Muscle of back (tissue), 13 donors: ENCODE measurements around the gene OR8I2. TPM values are rescaled to one million over a fixed set of nuclear protein-coding genes. Genes with fewer than 3 reads are reported as not detected.
"Not testable (repeated sequence)": the region's sequence is repeated elsewhere in the genome, so short reads cannot be mapped to it uniquely, and the experiment has no call there.

Source experiments
- DNase-seq, 3 donors: peaks; one replicate each; pipeline versions ENCODE4 v3.0.0 to v3.0.0-alpha.2; 2013
- long read RNA-seq, 9 donors: transcript quantifications; one replicate each; lab custom pipeline, GENCODE V29; 2026
- polyA plus RNA-seq, 10 donors: library from polyadenylated mRNA; unstranded; fragments of 120-200 nt; gene quantifications; one replicate each; pipeline ENCODE4 v1.2.1, GENCODE V29; 2013; ENCODE audit not compliant: insufficient read length in 10 of 10

Gene OR8I2
- not detected for polyA plus RNA-seq
- long read RNA-seq, donor 1 = 0 reads
- long read RNA-seq, donor 2 = 0 reads
- long read RNA-seq, donor 3 = 0 reads
- long read RNA-seq, donor 4 = 0 reads
- long read RNA-seq, donor 5 = 0 reads
- long read RNA-seq, donor 6 = 0 reads
- long read RNA-seq, donor 7 = 0 reads
- long read RNA-seq, donor 8 = 0 reads
- long read RNA-seq, donor 9 = 0 reads

DNA sequence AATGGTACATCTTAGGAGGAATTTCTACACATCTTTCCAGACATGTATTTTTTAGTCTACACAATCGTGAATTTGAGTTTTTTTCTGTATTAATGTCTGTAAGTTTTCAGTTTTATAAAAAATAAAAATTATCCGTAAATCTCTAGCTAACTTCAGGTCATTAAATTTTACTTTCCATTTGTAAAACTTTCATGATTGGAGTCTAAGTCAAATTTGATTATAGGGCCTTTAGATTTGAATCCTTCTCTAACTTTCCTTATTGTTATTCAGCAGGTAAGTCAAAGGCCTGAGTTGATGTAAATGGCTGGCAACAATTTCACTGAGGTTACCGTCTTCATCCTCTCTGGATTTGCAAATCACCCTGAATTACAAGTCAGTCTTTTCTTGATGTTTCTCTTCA, at the start of gene OR8I2:
OR8I2 (plus strand) TSS at position 301 of the 400 bp plus-strand sequence; CDS start at position 301, 0 bp downstream.
- DNase-seq = no peak

DNA sequence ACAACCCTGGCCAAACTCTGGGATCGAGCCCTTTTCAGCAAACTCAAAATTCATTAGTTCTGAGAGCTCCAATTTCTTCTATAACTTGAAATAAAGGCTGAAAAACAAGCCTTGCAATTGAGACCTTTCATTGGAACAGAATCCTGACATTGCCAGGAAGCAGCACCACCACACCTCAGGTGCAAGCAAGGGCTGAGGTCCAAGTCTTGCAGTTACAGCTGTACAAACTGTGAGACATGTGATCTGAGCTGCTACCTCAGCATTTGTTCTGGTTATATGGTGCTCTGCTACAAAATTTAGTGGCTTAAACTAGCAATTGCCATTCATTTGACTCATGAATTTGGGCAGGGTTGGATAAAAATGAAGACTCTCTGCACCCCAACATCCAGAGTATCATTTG, 47.6 kb upstream of the OR8I2 start:
- DNase-seq = no peak

DNA sequence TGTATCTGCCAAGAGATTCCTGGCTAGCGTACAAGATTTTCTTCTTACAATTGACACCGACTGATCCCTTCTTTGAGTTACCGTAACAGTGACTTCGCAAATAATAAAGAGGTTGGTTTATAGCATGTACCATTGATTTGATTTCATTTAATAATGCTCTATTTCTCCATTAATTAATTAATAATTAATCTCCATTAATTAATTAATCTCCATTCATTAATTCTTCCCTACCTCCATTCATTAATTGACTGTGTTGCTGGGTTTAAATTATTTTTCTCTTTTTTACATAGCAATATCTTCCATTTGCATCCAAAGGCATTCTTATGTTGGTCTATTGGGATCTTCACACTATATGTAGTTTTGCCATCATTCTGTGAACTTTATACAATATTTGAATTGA, 44.6 kb upstream of the OR8I2 start:
- no peak for DNase-seq

DNA sequence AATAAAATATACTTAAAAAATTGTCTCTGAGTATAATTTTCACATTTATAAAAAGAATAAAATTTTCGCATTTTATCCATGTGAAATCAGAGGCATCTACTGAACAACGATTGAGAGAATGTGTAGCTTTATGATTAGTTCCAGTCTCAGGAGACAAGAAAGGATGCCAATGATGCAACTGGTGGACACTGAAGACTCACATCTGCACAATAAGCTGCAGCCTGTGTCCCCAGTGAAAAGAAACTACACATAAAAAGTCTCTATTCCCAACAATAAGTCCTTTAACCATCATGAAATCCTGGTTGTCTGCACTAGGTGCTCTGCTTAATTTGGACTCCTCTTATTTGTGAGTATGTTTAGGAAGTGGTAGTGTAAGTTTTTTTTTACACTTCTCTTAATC, 43.6 kb upstream of the OR8I2 start:
- no peak for DNase-seq

DNA sequence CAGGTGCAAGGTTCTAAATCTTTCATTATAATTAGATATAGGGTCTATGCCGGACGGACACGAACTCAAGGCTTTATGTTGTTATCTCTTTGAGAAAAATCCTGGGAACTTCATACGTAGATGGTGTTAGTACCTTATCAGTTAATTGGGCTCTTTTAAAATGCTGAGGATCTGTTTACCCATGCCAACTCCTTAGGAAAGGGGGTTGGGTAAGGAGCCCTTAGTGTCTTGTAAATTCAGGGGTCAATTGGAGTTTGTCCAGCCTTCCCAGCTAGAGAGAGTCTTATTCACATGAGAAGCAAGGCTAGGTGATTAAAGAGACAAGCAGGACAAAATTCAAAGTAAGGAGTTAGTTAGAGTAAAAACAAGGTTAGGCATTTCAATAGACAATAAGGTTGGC, 36.7 kb upstream of the OR8I2 start:
- not testable (repeated sequence) for DNase-seq

DNA sequence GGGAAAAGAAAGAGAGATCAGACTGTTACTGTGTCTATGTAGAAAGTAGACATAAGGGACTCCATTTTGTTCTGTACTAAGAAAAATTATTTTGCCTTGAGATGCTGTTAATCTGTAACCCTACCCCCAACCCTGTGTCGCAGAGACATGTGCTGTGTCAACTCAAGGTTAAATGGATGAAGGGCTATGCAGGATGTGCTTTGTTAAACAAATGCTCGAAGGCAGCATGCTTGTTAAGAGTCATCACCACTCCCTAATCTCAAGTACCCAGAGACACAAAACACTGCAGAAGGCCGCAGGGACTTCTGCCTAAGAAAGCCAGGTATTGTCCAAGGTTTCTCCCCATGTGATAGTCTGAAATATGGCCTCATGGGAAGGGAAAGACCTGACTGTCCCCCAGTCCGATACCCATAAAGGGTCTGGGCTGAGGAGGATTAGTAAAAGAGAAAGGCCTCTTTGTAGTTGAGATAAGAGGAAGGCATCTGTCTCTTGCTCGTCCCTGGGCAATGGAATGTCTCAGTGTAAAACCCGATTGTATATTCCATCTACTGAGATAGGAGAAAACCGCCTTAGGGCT, 35.4 kb upstream of the OR8I2 start:
- DNase-seq = not testable (repeated sequence)

DNA sequence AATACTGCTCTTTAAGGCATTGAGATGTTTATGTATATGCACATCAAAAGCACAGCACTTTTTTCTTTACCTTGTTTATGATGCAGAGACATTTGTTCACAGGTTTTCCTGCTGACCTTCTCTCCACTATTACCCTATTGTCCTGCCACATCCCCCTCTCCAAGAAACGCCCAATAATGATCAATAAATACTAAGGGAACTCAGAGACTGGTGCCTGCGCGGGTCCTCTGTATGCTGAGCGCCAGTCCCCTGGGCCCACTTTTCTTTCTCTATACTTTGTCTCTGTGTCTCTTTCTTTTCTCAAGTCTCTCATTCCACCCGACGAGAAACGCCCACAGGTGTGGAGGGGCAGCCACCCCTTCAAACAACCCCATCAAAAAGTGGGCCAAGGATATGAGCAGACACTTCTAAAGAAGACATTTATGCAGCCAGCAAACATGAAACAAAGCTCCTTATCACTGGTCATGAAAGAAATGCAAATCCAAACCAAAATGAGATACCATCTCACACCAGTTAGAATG, 34.8 kb upstream of the OR8I2 start:
- not testable (repeated sequence) for DNase-seq

DNA sequence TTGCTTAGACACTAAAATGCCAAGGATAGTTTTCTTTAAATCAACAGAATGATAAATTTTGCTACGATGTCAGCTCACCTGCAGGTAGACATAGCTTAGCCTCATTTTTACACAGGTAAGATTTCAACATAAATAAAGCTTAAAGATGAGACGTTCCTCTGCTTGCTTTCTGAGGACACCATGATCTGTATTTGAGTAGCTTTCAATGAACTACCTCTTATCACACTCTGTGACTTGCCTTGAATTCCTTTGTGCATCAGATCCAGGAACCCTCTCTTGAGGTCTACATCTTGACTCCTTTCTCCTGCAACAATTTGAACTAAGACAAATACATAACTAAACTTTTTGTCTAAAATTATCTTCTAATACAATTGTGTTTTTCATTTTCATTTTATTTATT, 26.1 kb upstream of the OR8I2 start:
- no peak for DNase-seq

DNA sequence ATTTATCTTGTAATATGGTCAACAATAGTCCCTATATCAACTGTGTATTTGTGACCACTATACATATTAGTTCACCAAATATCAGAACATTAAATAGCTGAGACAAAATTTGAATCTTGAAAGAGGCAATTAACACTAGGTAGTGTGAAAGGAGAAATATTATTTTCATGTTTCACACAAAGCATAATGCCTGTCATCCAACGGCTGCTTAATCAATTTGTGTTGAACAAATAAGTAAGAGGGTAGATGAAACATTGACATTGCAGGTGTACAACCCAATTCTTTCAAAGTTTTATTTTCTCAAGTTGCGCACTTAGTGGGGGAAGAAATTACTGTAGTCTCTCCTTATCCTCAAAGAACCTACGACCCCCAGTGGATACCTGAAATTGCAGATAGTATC, 3.4 kb upstream of the OR8I2 start:
- no peak for DNase-seq

DNA sequence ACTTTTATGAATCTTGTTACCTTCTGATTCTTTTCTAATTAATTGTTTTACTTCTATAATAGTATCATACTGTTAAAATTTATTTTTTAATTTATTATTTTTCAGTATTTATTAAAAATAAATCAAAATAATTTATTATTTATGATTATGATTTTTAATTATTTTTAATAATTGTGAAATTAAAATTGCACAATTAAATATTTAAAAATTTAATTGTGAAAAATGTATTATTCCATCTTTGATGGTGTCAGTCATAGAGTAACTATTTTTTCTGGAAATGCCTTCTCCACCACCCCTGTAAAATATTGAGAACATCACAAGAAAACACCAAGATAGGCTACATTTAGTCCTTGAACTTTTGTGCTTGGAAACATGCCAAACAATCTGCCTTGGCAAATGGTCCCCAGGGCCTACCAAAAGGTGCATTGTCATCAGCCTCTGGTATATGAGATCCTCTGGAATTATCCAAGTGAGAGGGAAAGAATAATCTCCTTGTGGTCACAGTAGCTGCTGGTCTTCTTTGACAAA, 10.2 kb downstream of the OR8I2 start, which contains the start of gene OR8H2:
OR8H2 (plus strand) TSS at position 478 of the 528 bp plus-strand sequence. CDS start 1,356 bp downstream, outside the sequence.
- DNase-seq = no peak

DNA sequence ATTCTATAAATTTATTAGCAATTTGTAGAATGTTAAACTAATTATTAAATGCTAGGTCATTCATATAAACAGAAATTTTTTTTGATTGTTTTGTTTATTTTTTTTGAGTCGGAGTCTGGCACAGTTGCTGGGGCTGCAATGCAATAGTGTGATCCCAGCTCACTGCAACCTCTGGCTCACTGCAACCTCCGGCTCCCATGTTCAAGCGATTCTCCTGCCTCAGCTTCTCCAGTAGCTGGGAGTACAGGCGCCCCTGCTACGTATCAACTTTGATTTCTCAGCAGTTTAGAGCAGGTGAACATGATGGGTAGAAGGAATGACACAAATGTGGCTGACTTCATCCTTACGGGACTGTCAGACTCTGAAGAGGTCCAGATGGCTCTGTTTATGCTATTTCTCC, 29.0 kb downstream of the OR8I2 start, which contains the start of gene OR8H3:
OR8H3 (plus strand) TSS at position 301 of the 400 bp plus-strand sequence; CDS start at position 301, 0 bp downstream.
- DNase-seq = no peak

DNA sequence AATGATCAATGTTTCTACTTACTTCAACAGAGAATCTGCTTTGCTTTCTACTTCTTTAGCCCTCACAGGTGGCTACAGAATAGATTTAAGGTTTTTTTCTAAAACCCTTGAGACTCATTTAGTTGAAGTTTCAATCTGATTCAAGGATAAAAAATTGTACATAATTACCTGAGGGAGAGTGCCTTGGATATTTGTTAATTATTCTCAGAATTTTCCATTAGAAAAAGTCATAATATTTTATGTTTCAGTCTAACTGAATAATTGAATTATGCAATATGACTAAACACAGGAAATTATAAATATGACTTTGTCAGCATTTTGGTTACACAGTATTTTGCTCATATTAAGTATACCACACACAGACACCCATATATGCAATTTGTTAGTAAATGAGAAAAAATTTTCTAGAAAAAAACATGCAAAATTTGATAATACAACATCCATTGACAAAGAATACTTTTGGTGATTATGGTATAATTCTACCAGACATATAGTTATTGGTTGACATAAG, 47.1 kb downstream of the OR8I2 start, which contains the start of gene OR8J3:
OR8J3 (minus strand) TSS at position 51 of the 511 bp plus-strand sequence. CDS start 2,483 bp downstream, outside the sequence.
- no peak for DNase-seq

DNA sequence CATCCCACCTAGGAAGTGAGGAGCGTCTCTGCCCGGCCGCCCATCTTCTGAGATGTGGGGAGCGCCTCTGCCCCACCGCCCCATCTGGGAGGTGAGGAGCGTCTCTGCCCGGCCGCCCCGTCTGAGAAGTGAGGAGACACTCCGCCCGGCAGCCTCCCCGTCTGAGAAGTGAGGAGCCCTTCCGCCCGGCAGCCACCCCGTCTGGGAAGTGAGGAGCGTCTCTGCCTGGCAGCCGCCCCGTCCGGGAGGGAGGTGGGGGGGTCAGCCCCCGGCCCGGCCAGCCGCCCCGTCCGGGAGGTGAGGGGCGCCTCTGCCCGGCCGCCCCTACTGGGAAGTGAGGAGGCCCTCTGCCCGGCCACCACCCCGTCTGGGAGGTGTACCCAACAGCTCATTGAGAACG, 50.6 kb downstream of the OR8I2 start:
- not testable (repeated sequence) for DNase-seq

Other genes with a start within 250 kb of the OR8I2 start
- gene TRIM51, start 210.0 kb upstream of the OR8I2 start, polyA plus RNA-seq = not detected
- not detected for gene OR5W2, start 178.7 kb upstream of the OR8I2 start, polyA plus RNA-seq
- not detected for gene OR5I1, start 156.9 kb upstream of the OR8I2 start, polyA plus RNA-seq
- not detected for gene OR10AG1, start 123.4 kb upstream of the OR8I2 start, polyA plus RNA-seq
- not detected for gene OR5F1, start 98.7 kb upstream of the OR8I2 start, polyA plus RNA-seq
- under 1 TPM in 5 of 10 donors, not detected in 5; 0.03 to 0.05 (median 0.03) TPM for gene OR5AS1, start 65.7 kb upstream of the OR8I2 start, polyA plus RNA-seq
- under 1 TPM in 3 of 10 donors, not detected in 7; 0.05 to 0.07 (median 0.05) TPM for gene OR8H2, start 10.4 kb downstream of the OR8I2 start, polyA plus RNA-seq
- not detected for gene OR8H3, start 29.1 kb downstream of the OR8I2 start, polyA plus RNA-seq
- gene OR8J3, start 46.9 kb downstream of the OR8I2 start, polyA plus RNA-seq = not detected
- gene OR8K5, start 67.0 kb downstream of the OR8I2 start, polyA plus RNA-seq = not detected
- not detected for gene OR5J2, start 83.3 kb downstream of the OR8I2 start, polyA plus RNA-seq
- not detected for gene OR5T2, start 140.9 kb downstream of the OR8I2 start, polyA plus RNA-seq
- not detected for gene OR5T3, start 158.9 kb downstream of the OR8I2 start, polyA plus RNA-seq
- not detected for gene OR5T1, start 180.8 kb downstream of the OR8I2 start, polyA plus RNA-seq
- not detected for gene OR8H1, start 198.9 kb downstream of the OR8I2 start, polyA plus RNA-seq
- gene OR8K3, start 221.8 kb downstream of the OR8I2 start, polyA plus RNA-seq = not detected